Brain microvascular endothelial cell (primary cell): ENCODE measurements around the gene SYT14.

ENCODE experiments used
- DNase-seq: peaks from one replicate; pipeline ENCODE4 v3.0.0-alpha.2; 2020
- H3K27ac ChIP-seq: fragments of 250-450 bp; sonication (Bioruptor Pico); 2 replicates; pipeline ENCODE4 v1.5.1; 2020; ENCODE audit warnings: mild to moderate bottlenecking, moderate library complexity
- H3K27me3 ChIP-seq: fragments of 250-450 bp; sonication (Bioruptor Pico); replicated peaks from 2 replicates; pipeline ENCODE4 v1.5.1; 2020; ENCODE audit warnings: mild to moderate bottlenecking
- H3K36me3 ChIP-seq: fragments of 250-450 bp; sonication (Bioruptor Pico); replicated peaks from 2 replicates; pipeline ENCODE4 v1.5.1; 2020; ENCODE audit warnings: mild to moderate bottlenecking
- H3K4me3 ChIP-seq: 2 replicates; pipeline ENCODE4 v1.5.1; 2011; ENCODE audit warnings: low read depth, mild to moderate bottlenecking, control low read depth, low read length, moderate library complexity
- in situ Hi-C: cut with HindIII; loops from 2 replicates; pipeline ENCODE4 v1.10.0; 2017; ENCODE audit warnings: low sequenced_read_pairs, low pct_ligation_motif_present
- TF ChIP-seq, protein P1 (sequence below): IDR thresholded peaks from 2 replicates; pipeline ENCODE4 v1.5.1; 2011; ENCODE audit warnings: low read depth, mild to moderate bottlenecking, moderate library complexity, low read length, control low read depth, inconsistent platforms; ENCODE audit errors: missing control alignments

SYT14 gene

DNA sequence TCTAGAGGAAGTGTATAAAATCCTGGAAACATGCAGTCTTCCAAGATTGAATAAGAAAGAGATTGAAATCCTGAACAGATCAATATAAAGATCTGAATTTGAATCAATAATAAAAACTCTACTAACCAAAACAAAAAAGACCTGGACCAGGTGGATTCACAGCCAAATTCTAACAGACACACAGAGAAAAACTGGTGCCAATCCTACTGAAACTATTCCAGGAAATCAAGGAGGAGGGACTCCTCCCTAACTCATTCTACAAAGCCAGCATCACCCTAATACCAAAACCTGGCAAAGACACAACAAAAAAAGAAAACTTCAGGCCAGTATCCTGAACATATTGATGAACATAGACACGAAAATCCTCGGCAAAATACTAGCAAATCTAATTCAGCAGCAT, 58.3 kb downstream of the SYT14 start:
- TF ChIP-seq, protein P1, sequence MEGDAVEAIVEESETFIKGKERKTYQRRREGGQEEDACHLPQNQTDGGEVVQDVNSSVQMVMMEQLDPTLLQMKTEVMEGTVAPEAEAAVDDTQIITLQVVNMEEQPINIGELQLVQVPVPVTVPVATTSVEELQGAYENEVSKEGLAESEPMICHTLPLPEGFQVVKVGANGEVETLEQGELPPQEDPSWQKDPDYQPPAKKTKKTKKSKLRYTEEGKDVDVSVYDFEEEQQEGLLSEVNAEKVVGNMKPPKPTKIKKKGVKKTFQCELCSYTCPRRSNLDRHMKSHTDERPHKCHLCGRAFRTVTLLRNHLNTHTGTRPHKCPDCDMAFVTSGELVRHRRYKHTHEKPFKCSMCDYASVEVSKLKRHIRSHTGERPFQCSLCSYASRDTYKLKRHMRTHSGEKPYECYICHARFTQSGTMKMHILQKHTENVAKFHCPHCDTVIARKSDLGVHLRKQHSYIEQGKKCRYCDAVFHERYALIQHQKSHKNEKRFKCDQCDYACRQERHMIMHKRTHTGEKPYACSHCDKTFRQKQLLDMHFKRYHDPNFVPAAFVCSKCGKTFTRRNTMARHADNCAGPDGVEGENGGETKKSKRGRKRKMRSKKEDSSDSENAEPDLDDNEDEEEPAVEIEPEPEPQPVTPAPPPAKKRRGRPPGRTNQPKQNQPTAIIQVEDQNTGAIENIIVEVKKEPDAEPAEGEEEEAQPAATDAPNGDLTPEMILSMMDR = no peak
- no peaks in the 10 kb centered on the region for H3K36me3 ChIP-seq
- in situ Hi-C loops = no loop called here
- no peak for DNase-seq
- H3K27me3 ChIP-seq = no peaks in the 10 kb centered on the region
- H3K4me3 ChIP-seq = no peak overlapping the region
- no peak overlapping the region for H3K27ac ChIP-seq

DNA sequence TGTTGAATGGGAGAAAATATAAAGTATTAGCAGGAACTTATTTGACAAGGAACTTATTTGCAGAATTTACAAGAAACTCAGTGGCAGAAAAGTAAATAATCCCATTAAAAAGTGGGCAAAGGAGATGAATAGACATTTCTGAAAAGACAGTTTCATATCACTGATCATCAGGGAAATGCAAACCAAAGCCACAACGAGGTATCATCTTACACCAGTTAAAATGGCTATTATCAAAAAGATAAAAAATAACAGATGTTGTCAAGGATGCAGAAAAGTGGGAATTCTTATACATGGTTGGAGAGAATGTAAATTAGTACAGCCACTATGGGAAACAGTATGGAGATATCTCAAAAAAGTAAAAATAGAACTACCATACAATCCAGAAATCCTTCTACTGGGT, 61.0 kb downstream of the SYT14 start:
- in situ Hi-C loops = no loop called here
- DNase-seq = no peak
- Histone ChIP-seq H3K27me3 (no peaks in the 10 kb centered on the region), H3K36me3 (no peaks in the 10 kb centered on the region), H3K4me3 (no peak overlapping the region), H3K27ac (no peak overlapping the region)
- TF ChIP-seq, protein P1 = no peak

DNA sequence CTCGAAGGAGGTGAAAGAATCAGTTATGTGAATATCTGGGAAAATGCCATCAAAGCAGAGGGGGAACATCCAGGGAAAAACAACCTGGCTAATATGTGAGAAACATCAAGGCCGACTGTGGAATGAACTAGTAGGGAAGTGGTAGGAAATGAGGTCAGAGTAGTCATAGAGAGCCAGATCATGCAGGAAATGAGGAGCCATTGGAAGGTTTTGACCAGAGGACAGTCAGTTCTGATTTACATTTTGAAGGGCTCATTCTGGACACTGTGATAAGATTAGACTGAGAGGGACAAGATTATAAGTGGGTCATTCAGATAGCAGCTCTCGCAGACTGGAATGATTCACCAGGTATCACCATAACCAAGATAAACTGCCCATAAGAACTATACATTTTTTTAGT, 63.7 kb downstream of the SYT14 start:
- DNase-seq = peak; percentile 4
- Histone ChIP-seq H3K27ac (no peak overlapping the region), H3K36me3 (no peaks in the 10 kb centered on the region), H3K27me3 (peaks cover 2% of the 10 kb centered on the region), H3K4me3 (no peak overlapping the region)
- in situ Hi-C loops = no loop called here
- TF ChIP-seq, protein P1 = no peak

DNA sequence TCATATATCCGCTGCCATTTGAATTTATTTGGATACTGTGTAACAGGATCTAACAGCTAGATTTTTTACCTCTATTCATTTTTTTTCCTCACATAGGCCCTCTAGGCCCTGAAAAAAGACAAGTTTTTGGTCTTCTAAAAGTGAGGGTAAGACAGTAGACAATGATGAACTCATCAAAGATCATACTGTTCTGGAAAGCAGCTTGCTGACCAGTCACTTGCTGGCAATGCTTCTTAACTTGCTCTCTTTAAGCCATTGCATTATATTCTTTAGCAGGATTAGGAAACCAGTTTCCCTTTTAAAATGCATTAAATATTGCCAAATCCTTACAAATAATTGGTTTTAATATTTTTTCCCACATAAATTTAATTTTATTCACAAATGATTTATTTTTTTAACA, 65.5 kb downstream of the SYT14 start:
- in situ Hi-C loops = no loop called here

DNA sequence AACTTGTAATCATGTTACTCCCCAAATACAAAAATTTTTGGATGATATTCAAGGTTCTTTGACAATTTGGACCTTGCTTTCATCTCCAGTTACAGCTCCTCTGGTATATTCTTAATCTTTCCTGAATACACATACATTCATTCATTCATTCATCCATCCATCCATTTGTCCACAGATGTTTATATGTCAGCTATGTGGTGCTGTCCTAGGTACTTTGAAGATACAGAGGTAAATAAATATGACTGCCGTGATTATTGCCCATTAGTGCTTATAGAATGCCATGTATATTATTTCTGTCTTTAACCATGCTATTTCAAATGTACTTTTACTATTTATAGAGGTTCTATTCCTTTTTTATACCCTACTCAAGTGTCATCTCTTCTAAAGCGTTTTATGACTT, 72.1 kb downstream of the SYT14 start:
- no peak overlapping the region for H3K27ac ChIP-seq
- H3K27me3 ChIP-seq = no peaks in the 10 kb centered on the region
- no peak for DNase-seq
- no peaks in the 10 kb centered on the region for H3K36me3 ChIP-seq
- H3K4me3 ChIP-seq = no peak overlapping the region
- in situ Hi-C loops = no loop called here
- TF ChIP-seq, protein P1 = no peak

More for the DNA sequence above, 65.5 kb downstream of the SYT14 start:
- Histone ChIP-seq H3K27me3 (peaks cover 2% of the 10 kb centered on the region), H3K27ac (no peak overlapping the region), H3K4me3 (no peak overlapping the region), H3K36me3 (no peaks in the 10 kb centered on the region)
- DNase-seq = no peak
- TF ChIP-seq, protein P1 = no peak

DNA sequence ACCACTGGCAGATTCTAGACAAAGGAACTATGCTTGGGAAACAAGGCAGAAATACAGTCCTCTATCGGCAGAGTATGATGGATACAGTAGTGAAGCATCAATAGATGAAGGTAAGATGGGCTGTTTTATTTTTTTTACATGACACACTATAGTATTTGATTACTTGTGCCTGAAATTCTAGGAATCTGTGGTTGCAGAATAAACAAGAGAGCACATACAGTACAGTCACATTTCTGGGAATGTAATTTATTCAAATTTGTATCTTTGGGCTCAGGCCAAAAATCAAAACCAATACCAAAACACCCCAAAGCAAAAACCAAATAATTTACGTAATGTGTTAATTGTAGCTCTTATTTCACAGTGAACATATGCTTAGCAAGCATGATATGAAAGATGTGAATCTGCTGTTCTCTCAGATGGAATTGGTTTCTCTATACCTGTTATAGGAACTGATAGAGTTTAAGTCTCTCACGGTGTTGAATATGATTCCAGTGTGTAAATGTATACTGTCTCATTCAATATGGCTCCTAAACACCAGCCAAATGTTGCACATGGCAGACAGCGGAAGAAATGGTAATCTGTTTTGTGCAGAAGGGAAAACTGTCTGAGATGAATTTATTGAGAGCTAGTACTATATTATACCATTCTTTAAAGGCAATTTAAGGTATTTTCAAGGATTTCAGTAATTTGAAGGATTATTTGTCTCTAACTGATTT, 83.3 kb downstream of the SYT14 start:
- Histone ChIP-seq H3K4me3 (no peak overlapping the region), H3K36me3 (no peaks in the 10 kb centered on the region), H3K27ac (no peak overlapping the region), H3K27me3 (no peaks in the 10 kb centered on the region)
- in situ Hi-C loops = no loop called here
- TF ChIP-seq, protein P1 = no peak
- DNase-seq = no peak
